BJ (cell line): ENCODE results near the gene TRABD2B. TPM values are rescaled to one million over a fixed set of nuclear protein-coding genes. Genes with fewer than 3 reads are reported as not detected.

Experiments used
- CTCF ChIA-PET: fragments of 350-600 bp; formaldehyde crosslinking; extraction: SDS; loops from one replicate; lab custom pipeline; 2021; ENCODE audit warnings: antibody characterized with exemption, inconsistent platforms; lab: Yijun Ruan, JAX
- POLR2A ChIA-PET: fragments of 300-600 bp; sonication (Branson Sonifier 250); formaldehyde crosslinking; extraction: SDS; loops from one replicate; lab custom pipeline; 2021; ENCODE audit warnings: antibody characterized with exemption; lab: Charles Lee
- DNase-seq: peaks from one replicate; pipeline ENCODE4 v3.0.0-alpha.2; 2011; ENCODE audit warnings: low read depth
- H3K27me3 ChIP-seq: 2 replicates; pipeline ENCODE4 v1.6.0; 2011; ENCODE audit warnings: low read length; ENCODE audit not compliant: control insufficient read depth, insufficient read depth
- H3K36me3 ChIP-seq: 2 replicates; pipeline ENCODE4 v1.5.1; 2011; ENCODE audit warnings: low read length; ENCODE audit not compliant: control insufficient read depth, insufficient read depth
- H3K4me3 ChIP-seq: 2 replicates; pipeline ENCODE4 v1.5.1; 2011; ENCODE audit warnings: low read depth, mild to moderate bottlenecking, control low read depth, low read length
- CTCF ChIP-seq: IDR thresholded peaks from 2 replicates; pipeline ENCODE4 v1.5.1; 2011; ENCODE audit warnings: low read depth, mild to moderate bottlenecking, control low read depth, inconsistent platforms, low read length, moderate library complexity; ENCODE audit not compliant: insufficient read depth
- polyA plus RNA-seq: library from polyadenylated mRNA; depleted of rRNA; stranded (reverse); fragments of >200 nt; gene quantifications from 2 replicates; pipeline ENCODE4 v1.2.3, GENCODE V29; 2011

TRABD2B gene
- polyA plus RNA-seq, 1 experiment = not detected

GRCh38 chr1:47859092-47859743 is 138.0 kb downstream of the TRABD2B start:
- POLR2A ChIA-PET = no interaction called here
- CTCF ChIA-PET = interaction anchor here (1.8 kb wide), 1 partner anchor 10 kb away, joined by 4 read pairs; no protein-coding TSS in a partner anchor
- H3K36me3 ChIP-seq = no peaks in the 10 kb centered on the region
- no peak for TF ChIP-seq CTCF
- no peak for DNase-seq
- no peak overlapping the region for H3K4me3 ChIP-seq
- no peaks in the 10 kb centered on the region for H3K27me3 ChIP-seq

- ChIA-PET POLR2A (no interaction called here), CTCF (no interaction called here)
- TF ChIP-seq CTCF = no peak
- no peak overlapping the region for H3K4me3 ChIP-seq
- H3K27me3 ChIP-seq = no peaks in the 10 kb centered on the region
- no peak for DNase-seq
- no peaks in the 10 kb centered on the region for H3K36me3 ChIP-seq
Measured at GRCh38 chr1:47856996-47857395, 140.2 kb downstream of the TRABD2B start.

- Histone ChIP-seq H3K4me3 (no peak overlapping the region), H3K36me3 (no peaks in the 10 kb centered on the region), H3K27me3 (no peaks in the 10 kb centered on the region)
- TF ChIP-seq CTCF = no peak
- ChIA-PET CTCF (no interaction called here), POLR2A (no interaction called here)
- DNase-seq = no peak
Measured at GRCh38 chr1:47855230-47855629, 142.0 kb downstream of the TRABD2B start.

GRCh38 chr1:47854552-47855144 is 142.5 kb downstream of the TRABD2B start:
- no peak for DNase-seq
- Histone ChIP-seq H3K36me3 (no peaks in the 10 kb centered on the region), H3K4me3 (no peak overlapping the region), H3K27me3 (no peaks in the 10 kb centered on the region)
- ChIA-PET CTCF (interaction anchor here (1.2 kb wide), 1 partner anchor 11 kb away, joined by 3 read pairs; no protein-coding TSS in a partner anchor), POLR2A (no interaction called here)
- no peak for TF ChIP-seq CTCF

- H3K27me3 ChIP-seq = no peaks in the 10 kb centered on the region
- no peaks in the 10 kb centered on the region for H3K36me3 ChIP-seq
- CTCF ChIA-PET = interaction anchor here (0.7 to 1.2 kb wide), 2 partner anchors 10 to 1012 kb away, joined by 3 read pairs; no protein-coding TSS in a partner anchor
- no peak overlapping the region for H3K4me3 ChIP-seq
- POLR2A ChIA-PET = no interaction called here
- no peak for TF ChIP-seq CTCF
- no peak for DNase-seq
Measured at GRCh38 chr1:47853852-47854251, 143.3 kb downstream of the TRABD2B start.
